ENCODE data around the gene LCN12.

LCN12 gene

GRCh38 chr9:136958898-136959850 is 7.1 kb downstream of the LCN12 start:
- no peak for DNase-seq

DNA sequence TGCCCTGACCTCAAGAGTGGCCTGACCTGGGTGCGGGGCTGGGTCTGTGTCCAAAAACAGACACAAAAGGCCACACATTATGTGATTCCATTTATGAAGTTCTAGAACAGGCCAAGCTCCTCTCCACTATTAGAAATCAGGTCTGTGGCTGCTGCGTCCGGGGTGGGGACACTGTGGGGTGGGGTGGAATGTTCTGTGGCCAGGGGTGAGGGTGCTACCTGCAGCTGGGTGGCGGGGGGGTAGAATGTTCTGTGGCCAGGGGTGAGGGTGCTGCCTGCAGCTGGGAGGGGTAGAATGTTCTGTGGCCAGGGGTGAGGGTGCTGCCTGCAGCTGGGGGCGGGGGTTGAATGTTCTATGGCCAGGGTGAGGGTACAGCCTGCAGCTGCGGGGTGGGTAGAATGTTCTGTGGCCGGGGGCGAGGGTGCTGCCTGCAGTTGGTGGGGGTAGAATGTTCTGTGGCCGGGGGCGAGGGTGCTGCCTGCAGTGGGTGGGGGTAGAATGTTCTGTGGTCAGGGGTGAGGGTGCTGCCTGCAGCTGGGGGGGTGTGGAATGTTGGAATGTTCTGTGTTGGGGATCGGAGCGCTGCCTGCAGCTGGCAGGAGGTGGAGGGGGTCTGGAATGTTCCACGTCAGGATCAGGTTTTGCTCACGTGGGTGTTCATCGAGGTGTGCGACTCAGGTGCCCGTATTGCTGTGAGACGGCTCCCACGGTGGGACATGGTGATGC is 8.3 kb downstream of the LCN12 start:
- no peak for DNase-seq

DNA sequence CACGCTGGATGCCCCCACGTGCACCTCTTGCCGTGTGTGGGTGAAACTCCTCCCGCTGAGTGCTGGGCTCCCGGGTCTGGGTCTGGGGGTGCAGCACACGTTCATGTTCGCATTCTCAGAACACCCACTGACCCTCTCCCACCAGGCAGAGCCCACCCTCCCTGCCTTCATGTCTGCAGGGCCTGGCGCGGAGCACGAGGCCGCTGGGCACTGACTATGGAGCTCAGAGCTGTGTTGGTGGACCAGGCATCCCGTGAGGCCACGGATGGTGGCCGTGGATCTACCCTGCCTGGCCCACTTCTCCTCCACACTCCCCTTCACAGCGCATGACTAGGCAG is 8.8 kb downstream of the LCN12 start:
- DNase-seq: no peak

DNA sequence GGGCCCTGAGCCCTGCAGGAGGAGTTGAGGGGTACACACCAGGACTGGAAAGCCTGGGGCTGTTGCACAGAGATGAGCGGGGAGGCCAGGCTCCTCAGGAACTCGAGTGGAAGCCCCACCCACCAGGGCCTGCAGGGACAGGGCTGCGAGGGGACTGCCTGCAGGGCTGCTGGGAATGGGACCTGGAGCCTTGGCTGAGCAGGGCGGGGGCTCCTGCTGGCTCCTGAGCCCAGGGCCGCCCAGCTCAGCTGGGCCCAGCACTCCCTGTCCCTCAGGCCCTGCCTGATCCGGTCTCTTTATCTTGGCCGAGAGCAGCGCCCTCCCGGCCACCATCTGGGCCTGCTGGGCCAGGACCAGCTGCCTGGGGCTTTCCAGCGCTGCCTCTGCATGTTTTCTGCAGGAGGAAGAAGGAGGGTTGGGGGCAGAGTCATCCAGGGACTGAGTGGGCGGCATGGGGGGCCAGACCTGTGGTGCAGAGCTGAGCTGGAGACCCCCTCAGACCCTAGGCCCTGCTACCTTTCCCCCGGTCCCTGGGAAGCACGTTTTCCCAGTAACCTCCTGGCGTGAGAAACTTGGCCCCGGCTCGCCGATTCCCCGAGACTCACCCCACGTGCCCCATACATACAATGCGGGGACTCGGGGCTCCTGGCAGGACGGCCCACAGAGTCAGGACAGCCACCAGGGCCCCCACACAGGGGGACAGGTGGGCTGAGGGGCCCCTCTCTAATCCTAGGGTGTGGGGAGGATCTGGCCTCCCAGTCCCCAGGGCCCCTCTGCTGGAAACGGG is 9.4 kb downstream of the LCN12 start:
- DNase-seq: no peak

DNA sequence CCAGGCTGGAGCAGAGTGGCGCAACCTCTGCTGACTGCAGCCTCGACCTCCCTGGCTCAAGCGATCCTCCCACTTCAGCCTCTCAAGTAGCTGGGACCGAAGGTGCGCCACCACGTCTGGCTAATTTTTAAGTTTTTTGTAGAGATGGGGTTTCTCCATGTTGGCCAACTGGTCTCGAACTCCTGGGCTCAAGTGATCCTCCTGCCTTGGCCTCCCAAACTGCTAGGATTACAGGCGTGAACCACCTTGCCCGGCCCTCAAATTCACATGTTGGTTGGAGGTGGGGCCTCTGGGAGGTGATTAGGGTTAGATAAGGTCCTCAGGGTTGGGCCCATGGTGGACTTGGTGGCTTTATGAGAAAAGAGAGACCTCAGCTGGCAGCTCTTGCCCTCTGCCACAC is 10.1 kb downstream of the LCN12 start:
- no peak for DNase-seq

- DNase-seq: no peak
These were observed 10.7 kb downstream of the LCN12 start for GRCh38 chr9:136962701-136963248.

GRCh38 chr9:136963341-136963740 is 11.3 kb downstream of the LCN12 start:
- no peak for DNase-seq

- DNase-seq: no peak
These were observed 11.7 kb downstream of the LCN12 start for GRCh38 chr9:136963751-136964150.

DNA sequence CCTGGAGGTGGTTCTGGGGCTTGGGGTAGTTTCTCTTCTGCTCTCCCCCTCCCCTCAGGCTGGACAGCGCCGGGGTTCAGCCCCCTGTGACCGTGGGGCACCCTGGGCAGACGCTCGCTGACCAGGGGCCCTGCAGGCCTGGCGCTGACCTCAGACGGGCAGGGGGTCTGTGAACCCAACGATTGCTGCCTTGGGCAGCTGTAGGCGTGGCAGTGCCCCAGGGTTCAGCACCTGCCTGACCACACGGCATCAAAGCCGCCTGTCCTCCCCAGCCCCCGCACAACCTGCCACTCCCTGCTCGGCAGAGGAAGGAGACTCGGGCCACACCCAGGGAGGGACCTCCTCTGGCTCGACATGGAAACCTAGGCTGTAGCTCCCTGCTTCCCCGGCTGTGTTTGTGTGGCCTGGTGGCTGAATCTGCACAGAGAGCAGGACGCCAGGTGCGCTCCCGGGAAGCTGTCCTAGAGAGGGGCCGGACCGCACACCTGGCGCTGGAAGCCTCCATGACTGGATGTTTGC is 12.2 kb downstream of the LCN12 start:
- no peak for DNase-seq

- DNase-seq: no peak
These were observed 12.9 kb downstream of the LCN12 start for GRCh38 chr9:136964833-136965422.

DNA sequence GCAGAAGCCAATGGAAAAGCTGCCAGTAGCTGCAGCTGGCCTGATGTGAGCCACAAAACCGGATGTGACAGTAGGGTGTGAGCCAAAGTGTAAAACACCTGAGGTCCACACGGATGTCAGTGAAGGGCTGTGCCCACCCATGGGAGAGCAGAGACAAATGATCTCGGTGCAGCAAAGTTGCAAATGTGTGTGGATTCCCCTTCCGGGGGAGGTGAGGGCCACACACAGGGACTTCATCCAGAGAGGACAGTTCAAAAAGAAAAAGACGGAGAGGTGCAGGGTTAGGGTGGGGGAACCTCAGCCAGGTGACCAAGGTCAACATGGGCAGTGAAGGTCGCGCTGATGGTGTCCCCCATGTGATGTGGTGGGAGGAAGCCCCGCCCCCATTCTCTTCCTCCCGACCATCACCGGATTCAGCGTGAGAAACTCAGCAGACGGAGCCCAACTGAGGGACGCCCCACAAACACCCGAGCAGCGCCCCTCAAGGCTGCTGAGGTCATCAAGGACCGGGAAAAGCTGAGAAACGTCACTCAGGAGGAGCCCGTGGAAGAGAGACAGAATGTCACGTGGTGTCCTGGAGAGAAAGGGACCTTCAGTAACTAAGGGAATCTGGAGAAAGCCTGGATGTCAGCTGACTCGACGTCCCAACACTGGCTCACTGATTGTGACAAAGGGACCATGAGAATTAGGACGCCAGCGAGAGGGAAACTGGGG is 13.9 kb downstream of the LCN12 start:
- DNase-seq: no peak

DNA sequence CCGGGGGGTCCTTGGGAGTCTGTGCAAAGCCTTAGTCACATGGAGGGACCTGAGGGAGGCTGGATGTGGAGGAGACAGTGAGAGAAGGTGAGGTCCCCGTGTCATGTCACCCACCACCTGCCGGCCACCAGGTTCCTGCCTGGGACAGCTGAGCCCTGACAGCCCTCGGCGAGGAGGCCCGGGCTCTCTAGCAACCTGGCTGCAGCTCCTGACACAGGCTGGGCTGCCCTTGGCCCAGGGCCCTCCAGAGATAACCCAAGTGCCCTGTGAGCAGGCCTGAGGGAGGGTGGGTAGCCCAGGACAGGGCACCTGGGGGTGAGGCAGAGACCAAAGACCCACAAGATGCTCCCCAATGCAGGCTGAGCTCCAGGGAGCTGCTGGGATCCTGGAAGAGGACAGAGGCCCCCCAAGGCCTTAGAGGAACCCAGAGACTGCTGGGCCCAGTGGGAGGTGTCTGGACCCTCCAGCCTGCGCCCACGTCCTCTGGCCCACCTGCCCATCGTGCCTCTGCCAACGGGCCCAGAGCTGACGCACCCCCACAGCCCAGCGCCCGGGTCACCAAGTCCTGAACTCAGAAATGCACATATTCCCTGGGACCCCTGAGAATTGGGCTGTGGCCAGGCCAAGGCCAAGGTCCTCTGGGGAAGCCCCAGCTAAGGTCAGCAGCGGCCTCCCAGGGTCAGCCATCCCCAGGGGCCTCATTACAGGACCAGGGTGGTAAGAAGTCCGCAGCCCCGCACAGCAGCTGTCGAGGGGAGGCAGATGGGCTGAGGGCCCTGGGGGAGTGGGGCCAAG is 16.5 kb downstream of the LCN12 start:
- DNase-seq: no peak

DNA sequence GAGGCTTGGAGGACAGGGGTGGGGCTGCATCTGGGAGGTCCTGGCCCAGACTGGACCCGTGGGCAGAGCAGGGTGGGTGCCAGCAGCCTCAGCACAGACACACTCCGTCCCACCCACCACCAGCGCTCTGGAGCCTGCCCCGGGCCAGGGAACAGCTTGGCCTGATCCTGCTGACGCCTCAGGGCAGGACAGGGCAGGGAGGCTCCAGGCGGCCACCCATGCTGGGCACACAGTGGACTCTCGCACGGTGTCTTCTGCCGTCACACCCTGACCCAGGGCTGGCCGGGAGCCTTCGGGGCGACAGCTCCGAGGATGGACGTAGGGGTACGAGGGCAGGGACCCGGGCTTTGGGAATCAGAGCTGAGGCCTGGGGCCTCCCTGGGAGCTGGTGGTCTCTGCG is 17.1 kb downstream of the LCN12 start:
- no peak for DNase-seq

DNA sequence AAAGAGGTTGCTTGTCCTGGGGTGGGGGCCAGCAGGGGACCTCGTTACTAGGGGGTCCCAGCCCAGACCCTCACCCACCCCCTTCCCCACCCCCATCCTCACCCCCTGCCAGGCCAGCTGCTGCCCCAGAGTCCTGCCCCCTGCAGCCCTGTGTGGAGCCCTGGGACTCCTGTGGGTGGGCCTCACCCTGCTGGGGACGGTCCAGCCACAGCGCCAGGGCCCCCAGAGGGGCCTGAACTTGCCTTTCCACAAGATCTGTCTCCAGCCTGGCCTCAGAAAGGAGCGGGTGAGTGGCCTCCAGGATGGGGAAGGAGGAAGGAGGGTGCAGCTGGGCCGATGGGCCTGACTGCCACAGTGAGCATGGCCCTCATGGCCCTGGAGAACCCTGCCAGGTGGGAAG is 17.7 kb downstream of the LCN12 start:
- no peak for DNase-seq

DNA sequence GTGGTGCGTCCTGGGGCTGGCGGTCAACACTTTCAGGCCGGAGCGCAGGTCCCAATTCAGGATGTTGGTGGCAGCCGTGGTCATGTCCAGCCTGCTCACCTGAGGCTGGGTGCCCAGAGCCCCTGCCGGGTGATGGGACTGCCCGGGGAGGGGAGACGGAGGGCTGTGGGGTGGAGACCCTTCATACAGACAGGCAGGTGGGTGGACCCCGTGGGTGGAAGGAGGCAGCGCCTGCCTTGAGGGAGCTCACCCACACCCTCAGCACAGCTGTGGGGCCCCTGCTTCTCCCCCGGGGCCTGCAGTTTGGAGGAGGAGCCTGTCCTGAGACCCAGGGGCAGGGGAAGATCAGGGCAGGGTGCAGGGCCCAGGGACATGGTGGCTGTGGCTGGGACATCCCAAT is 18.3 kb downstream of the LCN12 start:
- DNase-seq: no peak

GRCh38 chr9:136971746-136972145 is 19.7 kb downstream of the LCN12 start:
- no peak for DNase-seq

GRCh38 chr9:136972335-136972734 is 20.3 kb downstream of the LCN12 start:
- no peak for DNase-seq

GRCh38 chr9:136972743-136973142 is 20.7 kb downstream of the LCN12 start:
- no peak for DNase-seq

GRCh38 chr9:136973618-136974617 is 21.8 kb downstream of the LCN12 start:
- no peak for DNase-seq

All from effector CD8-positive, alpha-beta T cell (primary cell).